Upper lobe of right lung (tissue), 1 donor: ENCODE measurements around the gene NGF. TPM values are rescaled to one million over a fixed set of nuclear protein-coding genes. Genes with fewer than 3 reads are reported as not detected.
"Not testable (repeated sequence)": the region's sequence is repeated elsewhere in the genome, so short reads cannot be mapped to it uniquely, and the experiment has no call there.

Source experiments
- ATAC-seq: fragments of 200-7000 bp; cut with Tn5 transposase; one replicate; pipeline ENCODE4 v1.9.1; 2020; ENCODE audit warnings: mild to moderate bottlenecking, moderate library complexity
- DNase-seq: peaks from one replicate; pipeline ENCODE4 v3.0.0-alpha.2; 2020
- H3K27ac ChIP-seq: fragments of 200-600 bp; one replicate; pipeline ENCODE4 v1.8.0; 2022
- H3K27me3 ChIP-seq: fragments of 200-600 bp; one replicate; pipeline ENCODE4 v1.8.0; 2022; ENCODE audit warnings: mild to moderate bottlenecking
- H3K36me3 ChIP-seq: fragments of 200-600 bp; one replicate; pipeline ENCODE4 v1.8.0; 2022
- H3K4me1 ChIP-seq: fragments of 200-600 bp; one replicate; pipeline ENCODE4 v1.8.0; 2022
- H3K4me3 ChIP-seq: fragments of 200-600 bp; one replicate; pipeline ENCODE4 v1.8.0; 2022; ENCODE audit warnings: mild to moderate bottlenecking
- H3K9me3 ChIP-seq: fragments of 200-600 bp; one replicate; pipeline ENCODE4 v1.8.0; 2022
- intact Hi-C: fragments of 100-400 bp; cut with DNase I; formaldehyde crosslinking; loops from one replicate; pipeline ENCODE4 v1.11.0; 2022
- long read RNA-seq: library from polyadenylated mRNA; unstranded; transcript quantifications from one replicate; pipeline ENCODE4 v2.0.0, GENCODE V29; 2021
- total RNA-seq: library from RNA; stranded (reverse); fragmentation: NEBNext Ultra II Directional; extraction: Animal tissue kit (Norgen Biotek cat#: 25700); gene quantifications from one replicate; pipeline ENCODE4 v1.2.1, GENCODE V29; 2021
- TF ChIP-seq, protein P1 (sequence below): fragments of 200-600 bp; IDR thresholded peaks from one replicate; pipeline ENCODE4 v1.8.0; 2022; ENCODE audit warnings: antibody characterized with exemption
- donor health status: DM: no; HTN: yes; CAD: no; lungs with severe emphysema.

Gene NGF
- total RNA-seq = 1.0 TPM
- long read RNA-seq, partial matches to known transcripts = 1 of 5 reads
- long read RNA-seq, other reads (novel, unspliced or antisense) = 3 of 5 reads

DNA sequence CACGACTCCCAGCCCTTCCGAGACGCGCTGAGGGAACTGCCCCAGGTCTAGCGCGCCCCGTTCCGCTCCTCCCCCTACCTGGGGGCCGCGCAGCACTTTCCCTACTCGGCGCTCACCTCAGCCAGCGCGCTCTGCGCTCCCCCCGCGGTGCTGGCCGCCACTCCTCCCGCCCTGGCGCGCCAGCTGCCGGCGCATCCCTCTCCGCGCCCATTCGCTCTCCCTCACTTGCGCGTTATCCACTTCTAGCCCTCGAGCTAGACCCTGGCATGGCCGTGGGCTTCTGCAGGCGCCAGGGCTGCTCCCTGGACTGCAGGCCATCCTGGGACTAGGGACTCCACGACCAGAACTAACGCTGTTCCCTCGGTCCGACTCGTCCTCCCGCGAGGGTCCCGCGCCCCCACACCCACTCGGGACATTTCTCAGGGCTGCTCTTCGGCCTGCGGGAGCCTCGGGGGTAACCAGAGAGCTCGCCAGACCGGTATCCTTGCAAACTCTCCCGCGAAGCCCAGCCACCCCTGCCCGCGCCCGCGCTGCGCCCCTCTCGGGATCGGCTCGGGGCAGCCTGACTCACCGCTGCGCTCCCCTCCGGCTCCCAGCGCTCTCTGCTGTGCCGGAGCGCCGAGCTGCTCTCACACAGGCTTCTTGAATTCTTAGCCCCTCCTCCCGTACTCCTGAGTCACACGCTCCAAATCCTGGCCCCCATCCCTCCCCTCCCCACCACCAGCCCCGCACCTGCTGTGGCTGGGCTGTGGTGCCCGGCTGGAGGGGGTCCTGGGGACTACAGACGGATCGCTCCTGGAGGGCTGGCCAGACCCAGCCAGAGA lies at the start of gene NGF:
NGF (minus strand) TSS at position 617 of the 824 bp plus-strand sequence. CDS start 51,454 bp downstream, outside the sequence.
- peak; percentile 73 for ATAC-seq
- H3K27me3 ChIP-seq = peaks cover 13% of the 10 kb centered on the region
- peak; percentile 68 for DNase-seq
- H3K9me3 ChIP-seq = no peaks in the 10 kb centered on the region
- no peaks in the 10 kb centered on the region for H3K36me3 ChIP-seq
- no peak within 1 kb of the TSS for H3K27ac ChIP-seq
- peak within 1 kb of the TSS; percentile 48 for H3K4me3 ChIP-seq
- peaks cover 13% of the 10 kb centered on the region for H3K4me1 ChIP-seq
- intact Hi-C loops = no loop called here
- TF ChIP-seq, protein P1, sequence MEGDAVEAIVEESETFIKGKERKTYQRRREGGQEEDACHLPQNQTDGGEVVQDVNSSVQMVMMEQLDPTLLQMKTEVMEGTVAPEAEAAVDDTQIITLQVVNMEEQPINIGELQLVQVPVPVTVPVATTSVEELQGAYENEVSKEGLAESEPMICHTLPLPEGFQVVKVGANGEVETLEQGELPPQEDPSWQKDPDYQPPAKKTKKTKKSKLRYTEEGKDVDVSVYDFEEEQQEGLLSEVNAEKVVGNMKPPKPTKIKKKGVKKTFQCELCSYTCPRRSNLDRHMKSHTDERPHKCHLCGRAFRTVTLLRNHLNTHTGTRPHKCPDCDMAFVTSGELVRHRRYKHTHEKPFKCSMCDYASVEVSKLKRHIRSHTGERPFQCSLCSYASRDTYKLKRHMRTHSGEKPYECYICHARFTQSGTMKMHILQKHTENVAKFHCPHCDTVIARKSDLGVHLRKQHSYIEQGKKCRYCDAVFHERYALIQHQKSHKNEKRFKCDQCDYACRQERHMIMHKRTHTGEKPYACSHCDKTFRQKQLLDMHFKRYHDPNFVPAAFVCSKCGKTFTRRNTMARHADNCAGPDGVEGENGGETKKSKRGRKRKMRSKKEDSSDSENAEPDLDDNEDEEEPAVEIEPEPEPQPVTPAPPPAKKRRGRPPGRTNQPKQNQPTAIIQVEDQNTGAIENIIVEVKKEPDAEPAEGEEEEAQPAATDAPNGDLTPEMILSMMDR = no peak

DNA sequence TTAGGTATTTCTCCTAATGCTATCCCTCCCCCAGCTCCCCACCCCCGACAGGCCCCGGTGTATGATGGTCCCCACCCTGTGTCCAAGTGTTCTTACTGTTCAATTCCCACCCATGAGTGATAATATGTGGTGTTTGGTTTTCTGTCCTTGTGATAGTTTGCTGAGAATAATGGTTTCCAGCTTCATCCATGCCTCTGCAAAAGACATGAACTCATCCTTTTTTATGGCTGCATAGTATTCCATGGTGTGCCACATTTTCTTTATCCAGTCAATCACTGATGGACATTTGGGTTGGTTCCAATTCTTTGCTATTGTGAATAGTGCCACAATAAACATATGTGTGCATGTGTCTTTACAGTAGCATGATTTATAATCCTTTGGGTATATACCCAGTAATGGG lies 45.4 kb upstream of the NGF start:
- intact Hi-C loops, H3K4me3 ChIP-seq, H3K9me3 ChIP-seq: not testable (repeated sequence)

DNA sequence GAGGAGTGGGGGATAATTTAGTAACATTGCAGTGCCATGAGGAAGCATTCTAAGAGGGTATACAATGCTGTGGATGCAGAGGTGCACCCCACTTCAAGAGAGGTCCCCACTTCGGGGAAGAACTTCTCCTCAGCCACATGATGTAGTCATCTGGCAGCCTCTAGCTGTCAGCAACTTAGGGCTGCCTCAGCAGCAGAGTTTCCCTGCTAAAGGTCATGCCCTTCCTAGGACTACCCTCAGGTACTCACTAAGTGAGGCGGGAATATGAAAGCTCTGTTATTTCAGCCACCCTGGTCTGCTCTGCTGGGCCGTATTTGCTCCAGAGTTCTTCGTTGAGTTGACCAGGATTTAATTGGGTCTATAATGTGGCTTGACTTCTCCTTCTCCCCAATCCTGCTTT lies 41.9 kb upstream of the NGF start:
- Histone ChIP-seq H3K36me3 (no peaks in the 10 kb centered on the region), H3K4me3 (no peak overlapping the region), H3K9me3 (no peaks in the 10 kb centered on the region), H3K4me1 (no peaks in the 10 kb centered on the region), H3K27me3 (no peaks in the 10 kb centered on the region), H3K27ac (no peak overlapping the region)
- TF ChIP-seq, protein P1 = no peak
- ATAC-seq (no peak), DNase-seq (no peak)
- intact Hi-C loops = no loop called here

More for the DNA sequence above, 45.4 kb upstream of the NGF start:
- not testable (repeated sequence) for H3K36me3 ChIP-seq, H3K27me3 ChIP-seq, H3K27ac ChIP-seq, H3K4me1 ChIP-seq, DNase-seq, ATAC-seq

DNA sequence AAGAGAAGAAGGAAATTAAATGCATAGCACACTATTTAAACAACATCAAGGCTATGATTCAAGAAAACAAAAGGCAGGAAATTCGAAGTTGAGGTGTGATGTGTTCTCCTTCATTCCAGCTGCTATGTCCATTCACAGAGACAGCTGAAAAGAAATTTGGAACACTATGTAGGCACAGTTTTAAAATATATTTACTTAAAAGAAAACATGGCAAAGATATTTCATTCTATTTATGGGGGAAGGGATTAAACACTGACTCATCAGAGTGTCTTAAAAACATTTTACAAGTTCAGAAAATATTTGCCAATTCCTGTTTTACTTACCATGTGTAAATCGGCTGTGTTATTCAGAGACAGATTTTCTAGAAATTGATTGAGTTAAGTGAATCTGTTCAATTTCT lies 39.4 kb upstream of the NGF start:
- DNase-seq (no peak), ATAC-seq (no peak)
- no peaks in the 10 kb centered on the region for H3K27me3 ChIP-seq
- H3K27ac ChIP-seq = no peak overlapping the region
- TF ChIP-seq, protein P1 = no peak
- H3K9me3 ChIP-seq = no peaks in the 10 kb centered on the region
- intact Hi-C loops = no loop called here
- no peaks in the 10 kb centered on the region for H3K36me3 ChIP-seq
- no peaks in the 10 kb centered on the region for H3K4me1 ChIP-seq
- H3K4me3 ChIP-seq = no peak overlapping the region

DNA sequence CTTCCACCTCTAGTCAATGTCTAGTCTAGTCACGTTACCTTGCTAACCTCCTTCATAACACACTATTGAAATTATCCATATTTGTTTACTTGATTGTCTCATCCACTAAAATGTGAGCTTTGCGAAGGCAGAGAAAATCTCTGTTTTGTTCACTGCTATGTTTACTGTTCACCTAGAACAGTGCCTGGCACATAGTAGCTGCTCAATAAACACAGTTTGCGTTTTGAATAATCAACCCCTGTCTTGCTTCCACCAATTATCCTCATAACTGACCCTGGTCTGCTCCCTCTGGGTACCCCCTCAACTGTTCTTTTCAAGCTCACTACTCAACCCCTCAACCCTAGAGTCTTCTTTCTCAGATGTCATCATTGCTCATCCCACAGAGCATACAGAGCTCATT lies 36.5 kb upstream of the NGF start:
- TF ChIP-seq, protein P1 = no peak
- ATAC-seq = no peak

DNA sequence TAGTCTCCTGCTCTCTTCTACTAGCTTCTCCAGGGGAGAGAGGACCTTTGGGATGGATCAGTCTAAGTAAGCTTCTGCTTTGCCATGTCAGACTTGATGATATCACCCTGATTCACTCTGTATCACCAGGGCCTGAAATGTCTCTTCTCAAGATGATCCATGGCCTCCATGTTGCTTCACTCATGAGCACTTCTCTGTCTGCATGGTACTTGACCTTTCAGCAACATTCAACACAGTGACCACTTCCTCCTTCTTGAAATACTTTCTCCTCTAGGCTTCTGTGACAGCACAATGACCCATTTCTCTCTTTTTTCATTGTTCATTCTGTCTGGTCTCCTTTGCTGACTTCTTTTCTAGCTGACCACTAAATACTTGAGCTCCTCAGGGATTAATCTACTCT lies 35.3 kb upstream of the NGF start:
- no peak overlapping the region for H3K4me3 ChIP-seq
- DNase-seq = no peak
- ATAC-seq = peak; percentile 93
- H3K9me3 ChIP-seq = no peaks in the 10 kb centered on the region
- intact Hi-C loops = no loop called here
- no peaks in the 10 kb centered on the region for H3K27me3 ChIP-seq
- no peaks in the 10 kb centered on the region for H3K4me1 ChIP-seq
- H3K36me3 ChIP-seq = no peaks in the 10 kb centered on the region
- TF ChIP-seq, protein P1 = no peak
- H3K27ac ChIP-seq = no peak overlapping the region

More for the DNA sequence above, 36.5 kb upstream of the NGF start:
- Histone ChIP-seq H3K4me1 (no peaks in the 10 kb centered on the region), H3K36me3 (no peaks in the 10 kb centered on the region), H3K9me3 (no peaks in the 10 kb centered on the region), H3K4me3 (no peak overlapping the region), H3K27ac (no peak overlapping the region), H3K27me3 (no peaks in the 10 kb centered on the region)
- no peak for DNase-seq
- intact Hi-C loops = no loop called here
